HuH-7 (cell line): ENCODE data around the gene PPFIBP1.

Experiments
- DNase-seq: peaks from one replicate; pipeline ENCODE4 v3.0.0; 2011; ENCODE audit warnings: low spot score

The PPFIBP1 gene

GRCh38 chr12:27523642-27524493 is at the start of gene PPFIBP1:
Gene PPFIBP1, plus strand, starts transcription at chr12:27524206. Its CDS starts 109,191 bp downstream, at chr12:27633397.
- peak; percentile 96 for DNase-seq

DNA sequence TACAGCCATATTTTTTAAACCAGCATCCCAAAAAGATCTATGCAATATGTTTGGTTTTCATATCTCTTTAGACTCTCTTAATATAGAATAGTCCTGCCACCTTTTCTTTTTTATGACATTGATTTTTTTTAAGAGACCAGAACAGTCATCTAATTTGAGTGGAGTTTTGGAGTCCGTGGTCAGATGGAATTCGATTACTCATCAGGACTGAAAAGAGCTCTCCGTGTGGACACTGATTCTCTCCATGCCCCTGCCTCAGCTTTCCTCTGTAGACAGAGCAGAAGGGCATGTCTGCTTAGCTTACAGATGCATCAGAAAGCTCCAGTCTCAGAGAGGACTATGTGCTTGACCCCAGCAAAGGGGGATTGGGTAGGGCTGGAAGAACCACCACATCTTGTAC is 49.7 kb upstream of the PPFIBP1 start:
- DNase-seq, result no peak

DNA sequence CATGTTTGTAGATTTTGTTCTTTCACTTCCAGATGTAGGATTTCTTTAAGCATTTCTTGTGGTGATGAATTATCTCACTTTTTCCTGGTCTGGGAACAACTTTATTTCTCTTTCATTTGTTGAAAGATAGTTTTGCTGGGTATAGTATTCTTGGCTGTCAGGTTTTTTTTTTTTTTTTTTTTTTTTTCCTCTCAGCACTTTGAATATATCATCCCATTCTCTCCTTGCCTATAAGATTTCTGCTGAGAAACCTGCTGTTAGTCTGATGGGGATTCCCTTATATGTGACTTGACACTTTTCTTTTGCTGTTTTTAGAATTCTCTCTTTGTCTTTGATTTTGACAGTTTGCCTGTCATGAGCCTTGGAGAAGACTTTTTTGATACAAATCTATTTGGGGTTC is 47.0 kb upstream of the PPFIBP1 start:
- DNase-seq, result no peak

GRCh38 chr12:27478949-27479348 is 45.1 kb upstream of the PPFIBP1 start:
- no peak for DNase-seq

DNA sequence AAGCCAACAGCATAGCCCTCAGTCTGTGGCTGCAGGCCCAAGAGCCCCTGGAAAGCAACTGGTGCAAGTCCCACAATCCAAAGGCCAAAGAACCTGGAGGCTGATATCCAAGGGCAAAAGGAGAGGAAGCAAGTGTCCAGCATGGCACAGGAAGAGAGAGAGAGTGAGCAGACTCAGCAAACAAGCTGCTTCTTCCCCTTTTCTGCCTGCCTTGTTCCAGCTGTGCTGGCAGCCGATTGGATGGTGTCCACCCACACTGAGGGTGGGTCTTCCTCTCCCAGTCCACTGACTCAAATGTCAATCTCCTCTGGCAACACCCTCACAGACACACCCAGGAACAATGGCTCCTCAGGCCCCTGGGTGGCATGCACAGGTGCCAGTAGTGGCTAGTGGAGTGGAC is 44.0 kb upstream of the PPFIBP1 start:
- no peak for DNase-seq

GRCh38 chr12:27486961-27487360 is 37.0 kb upstream of the PPFIBP1 start:
- DNase-seq, result no peak

DNA sequence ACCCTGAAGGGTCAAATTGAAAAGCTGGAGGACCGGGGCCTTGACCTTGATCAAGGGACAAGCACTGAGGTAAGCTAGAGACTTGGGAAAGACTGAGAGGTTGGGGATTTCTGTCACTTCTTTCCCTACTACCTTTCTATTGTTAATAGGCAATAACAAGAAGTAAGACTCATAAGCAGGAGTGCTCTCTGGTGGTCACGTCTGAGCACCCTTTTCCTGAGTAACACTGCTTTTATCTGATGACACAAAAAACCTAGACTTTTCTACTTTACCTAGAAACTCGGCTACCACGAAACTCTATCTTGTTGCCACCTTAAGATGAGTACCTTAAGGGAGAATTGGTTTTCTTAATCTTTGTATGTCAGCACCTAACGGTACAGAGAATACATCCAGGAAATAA is 35.5 kb upstream of the PPFIBP1 start:
- no peak for DNase-seq

DNA sequence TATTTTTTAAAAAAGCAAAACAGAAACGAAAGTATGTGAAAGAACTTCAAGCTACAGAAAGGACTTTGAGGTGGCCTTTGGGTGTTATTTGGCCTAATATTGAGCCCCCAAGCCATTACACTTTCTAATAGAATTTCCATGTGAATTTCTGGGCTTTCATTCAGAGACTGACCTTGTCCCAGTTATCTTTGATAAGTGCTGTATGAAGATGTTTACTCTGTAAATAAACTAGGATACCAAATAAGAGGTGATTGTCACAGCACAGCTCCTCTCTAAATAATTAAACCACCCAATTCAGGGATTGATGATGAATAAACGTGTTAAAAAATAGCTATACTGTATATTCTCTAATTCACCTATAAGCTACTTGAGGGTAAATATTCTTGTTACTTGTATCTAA is 32.8 kb upstream of the PPFIBP1 start:
- DNase-seq, result no peak

DNA sequence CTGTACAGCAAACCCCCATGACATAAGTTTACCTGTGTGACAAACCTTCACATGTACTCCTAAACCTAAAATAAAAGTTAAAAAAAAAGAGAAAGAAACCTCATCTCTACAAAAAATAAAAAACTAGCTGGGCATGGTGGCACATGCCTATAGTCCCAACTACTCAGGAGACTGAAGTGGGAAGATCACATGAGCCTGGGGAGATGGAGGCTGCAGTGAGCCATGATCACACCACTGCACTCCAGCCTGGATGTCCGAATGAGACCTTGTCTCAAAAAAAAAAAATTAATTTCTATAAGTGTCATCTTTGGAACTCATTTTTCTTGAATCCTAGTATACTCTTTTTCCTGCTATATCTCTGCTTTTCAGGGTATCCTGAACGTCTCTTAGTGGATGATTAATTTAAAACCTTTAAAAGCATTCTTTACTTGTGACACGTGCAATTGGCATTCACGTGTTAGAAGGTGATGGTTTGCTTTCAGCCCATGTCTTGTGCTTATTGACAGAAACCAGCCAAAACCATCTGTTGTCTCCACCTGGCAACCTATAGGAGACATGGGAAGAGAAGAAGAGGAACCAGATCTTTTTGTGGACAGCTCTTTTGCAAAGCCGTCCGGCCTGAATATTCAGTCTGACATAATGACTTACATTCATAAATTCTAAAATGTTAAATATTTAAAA is 30.6 kb upstream of the PPFIBP1 start:
- DNase-seq, result no peak

DNA sequence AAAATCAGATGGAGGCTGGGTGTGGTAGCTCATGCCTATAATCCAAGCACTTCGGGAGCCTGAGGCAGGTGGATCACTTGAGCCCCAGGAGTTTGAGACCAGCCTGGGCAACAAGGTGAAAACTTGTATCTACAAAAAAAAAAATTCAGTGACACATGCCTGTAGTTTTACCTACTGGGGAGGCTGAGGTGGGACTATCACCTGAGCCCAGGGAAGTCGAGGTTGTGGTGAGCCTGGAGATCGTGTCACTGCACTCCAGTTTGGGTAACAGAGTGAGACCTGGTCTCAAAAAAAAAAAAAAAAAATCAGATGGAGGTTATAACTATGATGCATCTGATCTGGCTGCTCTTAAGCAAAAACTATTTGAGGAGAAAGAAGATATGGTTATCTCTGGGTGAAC is 26.6 kb upstream of the PPFIBP1 start:
- DNase-seq, result no peak

DNA sequence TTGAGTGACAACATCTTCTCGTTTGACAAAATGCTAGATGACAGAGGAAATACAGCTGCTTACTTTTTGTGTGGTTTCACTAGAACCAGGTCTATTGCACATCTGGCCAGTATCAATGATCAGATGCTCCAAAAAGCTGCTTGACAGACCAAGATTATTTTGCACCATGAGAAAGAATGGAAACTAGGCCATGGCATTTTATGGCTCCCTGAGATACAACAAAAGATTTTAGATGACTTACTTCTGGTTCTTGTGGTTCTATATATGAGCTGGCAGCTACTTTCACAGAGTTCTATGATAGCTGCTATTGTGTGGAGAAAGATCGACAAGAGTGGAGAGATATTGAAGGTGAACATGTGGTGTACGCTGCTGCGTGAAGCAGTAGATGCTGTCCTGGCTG is 25.9 kb upstream of the PPFIBP1 start:
- DNase-seq, result no peak

DNA sequence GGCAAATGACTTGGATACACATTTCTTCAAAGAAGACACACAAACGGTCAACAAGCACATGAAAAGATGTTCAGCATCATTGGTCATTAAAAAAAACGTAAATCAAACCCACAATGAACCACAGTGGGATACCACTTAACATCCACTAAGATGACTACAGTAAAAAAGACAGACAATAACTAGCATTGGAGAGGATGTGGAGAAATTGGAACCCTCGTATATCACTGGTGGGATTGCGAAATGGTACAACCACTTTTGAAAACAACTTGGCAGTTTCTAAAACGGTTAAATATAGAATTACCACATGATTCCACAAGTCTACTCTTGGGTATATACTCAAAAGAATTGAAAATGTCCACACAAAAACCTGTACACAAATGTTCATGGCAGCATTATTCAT is 25.2 kb upstream of the PPFIBP1 start:
- no peak for DNase-seq

DNA sequence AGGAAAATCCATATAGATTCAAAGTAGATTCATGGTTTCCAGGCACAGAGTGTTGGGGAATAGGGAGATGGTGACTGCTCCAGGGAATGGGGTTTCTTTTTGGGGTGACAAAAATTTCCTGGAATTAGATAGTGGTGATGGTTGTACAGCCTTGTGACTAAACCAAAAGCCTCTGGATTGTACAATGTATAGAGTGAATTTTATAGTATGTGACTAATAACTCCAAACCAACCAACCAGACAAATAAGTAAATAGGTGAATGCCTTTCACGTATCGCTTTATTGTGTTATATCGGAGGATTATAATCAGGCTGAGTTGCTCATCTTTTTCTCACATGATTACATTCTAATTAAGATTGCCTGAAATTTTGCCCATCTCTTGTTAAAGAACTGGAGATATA is 24.6 kb upstream of the PPFIBP1 start:
- DNase-seq, result no peak

GRCh38 chr12:27500546-27500945 is 23.5 kb upstream of the PPFIBP1 start:
- no peak for DNase-seq

- DNase-seq, result no peak
These were observed 22.0 kb upstream of the PPFIBP1 start for GRCh38 chr12:27502021-27502435.

DNA sequence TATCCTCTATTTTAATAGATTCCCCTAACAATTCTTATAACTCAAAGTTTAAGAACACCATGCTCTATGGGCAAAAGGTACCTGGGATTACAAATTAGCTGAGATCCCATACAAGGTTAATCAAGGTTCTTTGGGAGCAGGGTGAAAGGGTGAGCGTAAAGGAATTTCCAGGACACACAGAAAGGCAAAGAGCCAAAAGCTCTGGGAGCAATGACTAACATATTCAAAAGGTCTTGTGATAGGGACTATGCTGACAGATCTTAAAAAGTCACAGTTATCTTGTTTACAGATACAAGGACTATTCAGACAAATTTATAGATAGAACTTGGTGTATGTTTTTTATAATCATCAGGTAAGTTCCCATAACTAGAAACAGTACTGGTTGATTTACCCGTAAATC is 19.5 kb upstream of the PPFIBP1 start:
- no peak for DNase-seq

DNA sequence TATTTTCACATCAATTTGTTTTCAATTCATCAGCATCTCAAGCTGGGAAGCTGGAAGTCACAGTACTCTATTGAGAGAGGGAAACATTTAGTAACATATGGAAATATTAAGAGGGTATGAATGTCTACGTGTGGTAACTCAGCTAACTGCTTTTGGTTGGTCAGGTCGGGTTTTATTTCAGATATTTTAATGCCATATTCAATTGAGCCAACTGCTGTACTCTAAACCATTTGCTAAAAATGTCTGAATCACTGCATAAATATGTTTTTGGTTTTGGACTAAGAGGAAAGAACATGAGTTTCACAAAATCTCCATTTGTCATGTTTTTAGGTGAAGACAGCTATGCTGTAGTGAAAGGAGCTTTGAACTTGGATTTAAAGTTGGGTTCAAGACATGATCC is 18.9 kb upstream of the PPFIBP1 start:
- no peak for DNase-seq

GRCh38 chr12:27505761-27506160 is 18.2 kb upstream of the PPFIBP1 start:
- no peak for DNase-seq

DNA sequence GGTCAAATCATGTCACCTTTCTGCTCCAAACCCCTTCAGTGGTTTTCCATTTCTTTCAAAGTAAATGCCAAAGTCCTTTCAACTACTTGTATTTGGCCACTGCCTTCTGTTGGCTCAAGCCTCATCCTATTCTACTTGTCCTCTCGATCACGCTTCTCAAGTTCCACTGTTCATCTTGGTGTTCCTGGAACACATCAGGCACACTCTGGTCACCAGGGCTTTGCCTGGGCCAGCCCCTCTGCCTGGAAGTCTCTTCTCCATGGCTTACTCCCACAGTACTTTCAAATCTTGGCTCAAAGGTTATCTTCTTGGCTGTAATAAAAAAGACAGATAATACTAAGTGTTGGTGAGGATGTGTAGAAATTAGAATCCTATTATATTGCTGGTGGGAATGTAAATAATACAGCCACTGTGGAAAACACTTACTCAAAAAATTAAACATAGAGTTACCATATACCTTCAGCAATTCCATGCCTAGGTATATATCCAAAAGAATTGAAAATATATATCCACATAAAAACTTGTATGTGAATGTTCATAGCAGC is 17.3 kb upstream of the PPFIBP1 start:
- no peak for DNase-seq

DNA sequence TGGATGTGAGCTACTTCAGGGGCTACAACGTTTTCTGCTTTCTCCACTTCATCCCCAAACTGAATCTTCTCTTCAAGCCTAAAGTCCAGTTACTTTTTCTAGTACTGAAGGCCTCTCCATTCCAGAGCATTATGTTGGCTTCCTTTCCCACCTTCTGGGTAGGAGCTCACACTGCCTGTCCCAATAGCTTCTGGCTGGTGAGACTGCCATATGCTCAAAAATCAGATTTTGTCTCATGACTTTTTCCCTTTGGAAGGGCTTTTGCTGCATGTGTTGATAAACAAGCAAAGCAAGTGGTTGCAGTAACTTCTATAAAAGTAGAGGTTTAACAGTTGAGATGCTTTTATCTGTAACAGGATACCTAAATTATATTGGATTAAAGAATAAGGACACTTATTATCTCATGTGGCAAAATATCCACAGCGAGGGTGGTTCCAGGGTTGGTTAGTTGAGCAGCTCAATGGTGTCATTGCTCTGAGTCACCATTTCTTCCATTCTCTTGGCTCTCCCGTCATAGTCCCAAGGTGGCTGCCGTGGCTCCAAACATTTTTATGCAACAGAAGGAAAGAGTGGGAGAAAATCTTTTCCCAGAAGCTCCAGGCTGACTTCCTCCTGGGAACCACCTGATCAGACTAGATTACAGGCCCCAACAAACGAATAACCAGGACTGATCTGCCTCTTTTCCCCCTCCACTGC is 15.1 kb upstream of the PPFIBP1 start:
- DNase-seq, result no peak

- no peak for DNase-seq
These were observed 12.8 kb upstream of the PPFIBP1 start for GRCh38 chr12:27511031-27511722.

DNA sequence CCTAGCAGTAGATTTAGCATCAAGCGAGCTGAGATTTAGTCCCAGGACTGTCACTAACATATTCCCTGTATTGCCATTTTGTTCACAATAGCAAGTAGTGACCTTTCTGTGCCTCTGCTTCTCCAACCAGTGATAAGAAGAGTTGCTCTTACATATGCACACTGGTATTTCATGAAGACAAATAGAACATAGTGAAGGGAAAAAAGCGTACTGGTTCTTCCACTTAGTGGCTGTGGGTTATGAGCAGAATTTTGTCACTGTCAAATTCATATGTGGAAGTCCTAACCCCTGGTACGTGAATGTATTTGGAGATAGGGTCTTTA is 12.3 kb upstream of the PPFIBP1 start:
- no peak for DNase-seq
